SK-N-SH treated with all-trans-retinoic acid at 6 μM for 48 hours (cell line): ENCODE measurements around the gene SETSIP.

Experiments
- ATAC-seq: fragments of 200-7000 bp; cut with Tn5 transposase; 3 replicates; pipeline ENCODE4 v1.9.1; 2020; ENCODE audit warnings: mild to moderate bottlenecking, moderate library complexity
- ARNTL ChIP-seq: fragments of 450-650 bp; formaldehyde crosslinking; IDR thresholded peaks from 2 replicates; pipeline ENCODE4 v1.5.0; 2020; ENCODE audit warnings: low read depth, mild to moderate bottlenecking, moderate library complexity, borderline replicate concordance
- CSDC2 ChIP-seq: fragments of 250-450 bp; sonication (Bioruptor Pico); IDR thresholded peaks from 2 replicates; pipeline ENCODE4 v1.5.0; 2020; ENCODE audit warnings: mild to moderate bottlenecking, moderate library complexity
- ESRRG ChIP-seq: fragments of 250-450 bp; sonication (Bioruptor Pico); IDR thresholded peaks from 2 replicates; pipeline ENCODE4 v1.6.1; 2021; ENCODE audit warnings: mild to moderate bottlenecking
- GLIS3 ChIP-seq: fragments of 250-450 bp; sonication (Bioruptor Pico); IDR thresholded peaks from 2 replicates; pipeline ENCODE4 v1.5.0; 2020; ENCODE audit warnings: mild to moderate bottlenecking, moderate library complexity
- ISL1 ChIP-seq: fragments of 250-450 bp; sonication (Bioruptor Pico); IDR thresholded peaks from 2 replicates; pipeline ENCODE4 v2.1.2; 2022; ENCODE audit warnings: mild to moderate bottlenecking, moderate library complexity
- OSR1 ChIP-seq: fragments of 250-450 bp; sonication (Bioruptor Pico); IDR thresholded peaks from 2 replicates; pipeline ENCODE4 v1.8.0; 2022; ENCODE audit warnings: moderate library complexity, mild to moderate bottlenecking, inconsistent platforms
- PPARA ChIP-seq: fragments of 250-450 bp; sonication (Bioruptor Pico); IDR thresholded peaks from 2 replicates; pipeline ENCODE4 v1.5.0; 2020; ENCODE audit warnings: mild to moderate bottlenecking, borderline replicate concordance
- RARB ChIP-seq: fragments of 250-450 bp; sonication (Bioruptor Pico); IDR thresholded peaks from 2 replicates; pipeline ENCODE4 v1.8.0; 2021; ENCODE audit warnings: mild to moderate bottlenecking, moderate library complexity
- SNAI2 ChIP-seq: fragments of 250-450 bp; sonication (Bioruptor Pico); IDR thresholded peaks from 2 replicates; pipeline ENCODE4 v1.5.0; 2020; ENCODE audit warnings: mild to moderate bottlenecking, moderate library complexity
- TOX ChIP-seq: fragments of 250-450 bp; sonication (Bioruptor Pico); IDR thresholded peaks from 2 replicates; pipeline ENCODE4 v1.8.0; 2021; ENCODE audit warnings: mild to moderate bottlenecking, moderate library complexity, borderline replicate concordance
- ZC3H10 ChIP-seq: fragments of 250-450 bp; sonication (Bioruptor Pico); IDR thresholded peaks from 2 replicates; pipeline ENCODE4 v1.5.1; 2021; ENCODE audit warnings: mild to moderate bottlenecking, moderate library complexity
- ZFP3 ChIP-seq: fragments of 250-450 bp; sonication (Bioruptor Pico); IDR thresholded peaks from 2 replicates; pipeline ENCODE4 v1.5.0; 2020; ENCODE audit warnings: mild to moderate bottlenecking, moderate library complexity
- ZFP30 ChIP-seq: fragments of 450-650 bp; formaldehyde crosslinking; IDR thresholded peaks from 2 replicates; pipeline ENCODE4 v1.5.0; 2022; ENCODE audit warnings: mild to moderate bottlenecking, moderate library complexity
- ZNF565 ChIP-seq: fragments of 450-650 bp; formaldehyde crosslinking; conservative IDR thresholded peaks from 2 replicates; pipeline ENCODE4 v1.5.0; 2020; ENCODE audit warnings: low read depth, mild to moderate bottlenecking, moderate library complexity
- ZNF70 ChIP-seq: fragments of 450-650 bp; formaldehyde crosslinking; IDR thresholded peaks from 2 replicates; pipeline ENCODE4 v1.5.0; 2020; ENCODE audit warnings: mild to moderate bottlenecking, moderate library complexity
- ZNF8 ChIP-seq: fragments of 450-650 bp; formaldehyde crosslinking; IDR thresholded peaks from 2 replicates; pipeline ENCODE4 v1.5.0; 2020; ENCODE audit warnings: mild to moderate bottlenecking, moderate library complexity
- TF ChIP-seq, protein P1 (sequence below): fragments of 250-450 bp; sonication (Bioruptor Pico); IDR thresholded peaks from 2 replicates; pipeline ENCODE4 v1.5.1; 2020; ENCODE audit warnings: low read depth, mild to moderate bottlenecking, moderate library complexity
- TF ChIP-seq, protein P2 (sequence below): fragments of 250-450 bp; sonication (Bioruptor Pico); IDR thresholded peaks from 2 replicates; pipeline ENCODE4 v1.8.0; 2021; ENCODE audit warnings: low read depth, mild to moderate bottlenecking, moderate library complexity, borderline replicate concordance
- TF ChIP-seq, protein P3 (sequence below): fragments of 250-450 bp; sonication (Bioruptor Pico); IDR thresholded peaks from 2 replicates; pipeline ENCODE4 v1.8.0; 2020; ENCODE audit warnings: mild to moderate bottlenecking, moderate library complexity, borderline replicate concordance

Gene SETSIP

GRCh38 chr1:92031281-92032110 is 43.7 kb downstream of the SETSIP start:
- TF ChIP-seq OSR1 (CRISPR knock-in tag) (no peak), ARNTL (no peak), GLIS3 (CRISPR knock-in tag) (no peak), ZNF70 (no peak), ZC3H10 (CRISPR knock-in tag) (no peak), RARB (CRISPR knock-in tag) (no peak), CSDC2 (CRISPR knock-in tag) (no peak), ESRRG (no peak), ZFP3 (CRISPR knock-in tag) (no peak), ZNF565 (no peak), ISL1 (CRISPR knock-in tag) (no peak), ZNF8 (CRISPR knock-in tag) (no peak)
- TF ChIP-seq, protein P1, sequence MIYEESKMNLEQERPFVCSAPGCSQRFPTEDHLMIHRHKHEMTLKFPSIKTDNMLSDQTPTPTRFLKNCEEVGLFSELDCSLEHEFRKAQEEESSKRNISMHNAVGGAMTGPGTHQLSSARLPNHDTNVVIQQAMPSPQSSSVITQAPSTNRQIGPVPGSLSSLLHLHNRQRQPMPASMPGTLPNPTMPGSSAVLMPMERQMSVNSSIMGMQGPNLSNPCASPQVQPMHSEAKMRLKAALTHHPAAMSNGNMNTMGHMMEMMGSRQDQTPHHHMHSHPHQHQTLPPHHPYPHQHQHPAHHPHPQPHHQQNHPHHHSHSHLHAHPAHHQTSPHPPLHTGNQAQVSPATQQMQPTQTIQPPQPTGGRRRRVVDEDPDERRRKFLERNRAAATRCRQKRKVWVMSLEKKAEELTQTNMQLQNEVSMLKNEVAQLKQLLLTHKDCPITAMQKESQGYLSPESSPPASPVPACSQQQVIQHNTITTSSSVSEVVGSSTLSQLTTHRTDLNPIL (CRISPR knock-in tag) = no peak
- TF ChIP-seq, protein P2, sequence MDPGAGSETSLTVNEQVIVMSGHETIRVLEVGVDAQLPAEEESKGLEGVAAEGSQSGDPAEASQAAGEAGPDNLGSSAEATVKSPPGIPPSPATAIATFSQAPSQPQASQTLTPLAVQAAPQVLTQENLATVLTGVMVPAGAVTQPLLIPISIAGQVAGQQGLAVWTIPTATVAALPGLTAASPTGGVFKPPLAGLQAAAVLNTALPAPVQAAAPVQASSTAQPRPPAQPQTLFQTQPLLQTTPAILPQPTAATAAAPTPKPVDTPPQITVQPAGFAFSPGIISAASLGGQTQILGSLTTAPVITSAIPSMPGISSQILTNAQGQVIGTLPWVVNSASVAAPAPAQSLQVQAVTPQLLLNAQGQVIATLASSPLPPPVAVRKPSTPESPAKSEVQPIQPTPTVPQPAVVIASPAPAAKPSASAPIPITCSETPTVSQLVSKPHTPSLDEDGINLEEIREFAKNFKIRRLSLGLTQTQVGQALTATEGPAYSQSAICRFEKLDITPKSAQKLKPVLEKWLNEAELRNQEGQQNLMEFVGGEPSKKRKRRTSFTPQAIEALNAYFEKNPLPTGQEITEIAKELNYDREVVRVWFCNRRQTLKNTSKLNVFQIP = no peak
- TF ChIP-seq, all 23 proteins: peak for 0
- no peak for ATAC-seq

DNA sequence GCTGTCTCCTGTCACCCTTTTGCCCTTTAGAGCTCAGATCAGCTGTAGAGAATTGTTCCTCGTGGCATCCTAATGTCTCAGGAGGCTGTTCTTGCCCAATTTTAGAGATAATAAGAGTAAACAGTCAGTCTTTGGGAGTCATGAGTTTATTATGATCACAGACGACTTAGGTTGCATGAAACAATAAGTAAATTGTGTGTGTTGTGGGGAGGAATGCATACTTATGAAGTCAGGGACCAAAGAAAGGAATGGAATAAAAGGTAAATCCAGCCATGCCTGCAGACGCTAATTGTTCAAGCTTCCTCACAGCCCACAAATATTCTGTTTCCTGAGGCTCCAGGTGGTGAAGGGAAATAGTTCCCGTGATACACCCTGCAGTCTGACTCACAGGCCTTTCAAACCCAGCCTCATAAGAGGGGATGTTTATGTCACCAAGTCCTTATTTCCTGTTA is 44.5 kb downstream of the SETSIP start:
- peak; percentile 19; the same call in 2 of the 3 replicates for ATAC-seq
- TF ChIP-seq SNAI2 (CRISPR knock-in tag) = no peak
- TF ChIP-seq, protein P2 = no peak

DNA sequence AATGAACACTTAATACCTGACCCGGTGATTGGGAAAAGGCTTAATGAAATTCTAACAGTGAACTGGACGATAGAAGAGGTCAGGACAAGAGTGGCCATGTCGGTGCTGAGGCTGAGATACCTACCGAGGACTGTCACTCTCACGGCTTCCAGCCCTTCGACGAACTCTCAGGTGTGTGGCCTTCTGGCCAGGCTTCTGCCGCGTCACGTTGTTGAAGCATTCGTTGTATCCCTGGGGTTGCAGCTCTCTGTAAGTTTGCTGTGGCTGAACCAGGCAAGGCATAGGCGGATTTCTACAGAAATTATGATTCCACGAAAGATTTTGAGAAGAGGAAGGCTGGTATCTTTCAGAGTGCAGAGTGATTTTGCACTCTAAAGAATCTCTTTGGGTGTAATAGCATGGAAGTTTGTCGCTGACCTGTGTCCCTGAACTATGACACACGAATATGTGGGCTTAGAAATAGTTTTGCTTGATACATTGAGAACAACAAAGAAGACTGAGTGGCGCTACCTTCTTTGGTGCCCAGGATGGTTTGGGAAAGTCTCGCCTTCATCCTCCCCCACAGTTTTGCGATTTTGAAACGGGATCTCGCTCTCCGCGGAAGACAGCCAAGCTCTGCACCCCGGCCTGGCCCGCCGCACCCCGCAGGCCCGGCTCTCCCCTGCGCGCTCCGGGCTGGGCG is 45.8 kb downstream of the SETSIP start:
- ATAC-seq = no peak
- TF ChIP-seq ZNF70 (no peak), TOX (CRISPR knock-in tag) (no peak), ZC3H10 (CRISPR knock-in tag) (no peak), ZNF565 (no peak), ISL1 (CRISPR knock-in tag) (no peak), CSDC2 (CRISPR knock-in tag) (no peak), PPARA (CRISPR knock-in tag) (no peak), OSR1 (CRISPR knock-in tag) (no peak), ZNF8 (CRISPR knock-in tag) (no peak), ZFP30 (no peak)
- TF ChIP-seq, protein P3, sequence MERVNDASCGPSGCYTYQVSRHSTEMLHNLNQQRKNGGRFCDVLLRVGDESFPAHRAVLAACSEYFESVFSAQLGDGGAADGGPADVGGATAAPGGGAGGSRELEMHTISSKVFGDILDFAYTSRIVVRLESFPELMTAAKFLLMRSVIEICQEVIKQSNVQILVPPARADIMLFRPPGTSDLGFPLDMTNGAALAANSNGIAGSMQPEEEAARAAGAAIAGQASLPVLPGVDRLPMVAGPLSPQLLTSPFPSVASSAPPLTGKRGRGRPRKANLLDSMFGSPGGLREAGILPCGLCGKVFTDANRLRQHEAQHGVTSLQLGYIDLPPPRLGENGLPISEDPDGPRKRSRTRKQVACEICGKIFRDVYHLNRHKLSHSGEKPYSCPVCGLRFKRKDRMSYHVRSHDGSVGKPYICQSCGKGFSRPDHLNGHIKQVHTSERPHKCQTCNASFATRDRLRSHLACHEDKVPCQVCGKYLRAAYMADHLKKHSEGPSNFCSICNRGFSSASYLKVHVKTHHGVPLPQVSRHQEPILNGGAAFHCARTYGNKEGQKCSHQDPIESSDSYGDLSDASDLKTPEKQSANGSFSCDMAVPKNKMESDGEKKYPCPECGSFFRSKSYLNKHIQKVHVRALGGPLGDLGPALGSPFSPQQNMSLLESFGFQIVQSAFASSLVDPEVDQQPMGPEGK (CRISPR knock-in tag) = no peak
- TF ChIP-seq, protein P2 = no peak
- TF ChIP-seq, protein P1 (CRISPR knock-in tag) = no peak
